ENCODE measurements around the gene MYRF. TPM values are rescaled to one million over a fixed set of nuclear protein-coding genes. Genes with fewer than 3 reads are reported as not detected.

Gene MYRF
- total RNA-seq, 2 donors from 2014 or later = 1.2 to 5.9 TPM

DNA sequence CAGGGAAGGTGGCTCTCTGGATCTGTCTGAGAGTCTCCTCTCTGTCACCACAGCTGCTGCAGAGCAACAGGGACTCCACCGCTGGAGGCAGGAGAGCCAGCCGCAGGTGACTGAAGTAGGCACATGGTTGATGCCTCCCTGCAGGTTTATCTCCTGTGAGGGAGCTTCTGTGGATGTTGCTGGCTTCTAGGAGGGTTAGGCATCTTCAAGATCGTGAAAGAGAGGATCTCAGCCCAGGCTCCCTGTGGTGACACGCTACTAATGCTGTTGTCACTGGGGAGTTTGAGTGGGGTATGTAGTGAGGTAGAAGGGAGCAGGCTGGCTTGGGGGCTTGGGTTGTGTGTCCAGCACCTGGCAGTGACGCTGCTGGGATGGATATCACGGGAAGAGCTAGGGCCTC lies 38.1 kb upstream of the MYRF start:
- no peaks in the 10 kb centered on the region for H3K4me1 Mint-ChIP-seq
- no peak overlapping the region for H3K27ac Mint-ChIP-seq
- no peaks in the 10 kb centered on the region for H3K36me3 Mint-ChIP-seq (ENCODE audit: low read depth)
- no peak for ATAC-seq (replicated peaks)
- H3K27me3 Mint-ChIP-seq = no peaks in the 10 kb centered on the region
- no peaks in the 10 kb centered on the region for H3K9me3 Mint-ChIP-seq
- no peak overlapping the region for H3K4me3 Mint-ChIP-seq

DNA sequence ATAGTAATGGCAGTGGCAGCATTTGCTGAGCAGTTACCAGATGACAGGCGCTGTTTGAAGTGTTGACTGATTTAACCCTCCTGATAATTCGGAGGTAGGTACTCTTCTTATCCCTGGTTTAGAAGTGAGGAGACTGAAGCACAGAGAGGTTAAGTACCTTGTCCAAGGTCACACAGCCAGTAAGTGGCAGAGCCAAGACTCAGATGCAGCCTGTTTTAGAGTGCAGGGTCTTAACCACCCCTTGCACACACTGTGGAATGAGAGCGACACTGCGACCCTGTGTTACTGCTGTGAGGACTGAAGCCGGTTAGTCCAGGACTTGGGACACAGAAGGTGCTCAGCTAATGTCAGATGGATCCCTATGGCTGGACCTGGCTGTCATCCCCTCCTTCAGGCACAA lies 37.5 kb upstream of the MYRF start:
- Mint-ChIP-seq H3K27me3 (no peaks in the 10 kb centered on the region), H3K36me3 (ENCODE audit: low read depth) (no peaks in the 10 kb centered on the region), H3K27ac (no peak overlapping the region), H3K4me3 (no peak overlapping the region), H3K9me3 (no peaks in the 10 kb centered on the region), H3K4me1 (no peaks in the 10 kb centered on the region)
- no peak for ATAC-seq (replicated peaks)

DNA sequence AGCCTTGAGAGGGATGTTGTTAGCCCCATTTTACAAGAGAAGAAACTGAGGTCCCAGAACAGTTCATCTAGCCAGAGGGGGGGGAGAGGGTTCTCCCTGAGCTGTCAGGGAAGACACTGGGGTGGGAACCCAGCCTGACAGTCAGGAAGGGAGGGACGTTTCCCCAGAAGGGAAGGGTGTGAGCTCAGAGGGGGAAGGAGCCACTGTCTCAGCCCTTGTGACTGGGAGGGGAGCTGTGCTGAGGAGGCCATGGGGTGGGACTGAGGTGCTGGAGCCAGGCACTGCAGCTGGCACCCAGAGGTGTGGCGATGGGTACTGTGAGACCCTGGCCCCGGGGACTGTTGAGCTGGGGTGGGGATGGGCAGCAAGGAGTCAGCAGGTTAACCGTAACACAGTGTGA lies 36.6 kb upstream of the MYRF start:
- Mint-ChIP-seq H3K27ac (no peak overlapping the region), H3K27me3 (no peaks in the 10 kb centered on the region), H3K4me3 (no peak overlapping the region), H3K36me3 (ENCODE audit: low read depth) (no peaks in the 10 kb centered on the region), H3K4me1 (no peaks in the 10 kb centered on the region), H3K9me3 (no peaks in the 10 kb centered on the region)
- no peak for ATAC-seq (replicated peaks)

DNA sequence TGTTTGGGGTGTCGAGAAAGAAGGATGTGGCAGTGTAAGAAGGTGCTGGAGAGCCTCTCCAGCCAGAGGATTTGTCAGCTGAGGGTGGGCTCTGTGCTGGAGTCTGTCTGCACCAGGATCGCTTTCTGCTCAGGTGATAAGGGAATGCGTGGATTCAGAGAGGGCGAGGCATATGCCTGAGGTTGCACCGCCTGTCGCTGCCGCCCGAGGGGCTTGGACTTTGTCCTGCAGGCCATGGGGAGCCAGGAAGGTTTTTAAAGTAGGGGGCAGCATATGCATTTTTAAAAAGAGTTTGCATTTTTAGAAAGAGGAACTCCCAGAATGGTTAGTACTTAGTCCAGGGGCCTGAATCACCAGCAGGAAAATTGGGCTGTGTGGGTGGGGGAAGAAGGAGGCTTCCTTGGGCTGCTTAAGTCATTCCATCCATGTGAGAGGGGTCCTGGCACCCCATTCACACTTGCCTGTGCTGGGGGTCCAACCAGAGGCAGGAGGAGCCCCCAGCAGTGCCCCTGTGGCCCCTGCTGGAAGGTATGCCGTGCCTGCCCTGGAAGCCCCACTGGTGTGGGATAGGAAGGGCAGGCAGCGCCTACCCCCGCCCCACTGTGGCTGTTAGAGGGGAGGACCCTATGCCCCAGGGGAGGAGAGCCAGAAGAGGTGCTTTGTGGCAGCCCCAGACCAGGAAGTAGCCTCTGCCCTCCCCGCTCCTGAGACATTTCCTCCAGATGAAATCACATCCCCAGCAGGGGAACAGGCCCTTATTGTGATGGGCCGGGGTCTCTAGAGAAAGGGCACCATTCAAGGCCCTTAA lies 35.8 kb upstream of the MYRF start:
- Mint-ChIP-seq H3K4me3 (no peak overlapping the region), H3K27ac (no peak overlapping the region)

DNA sequence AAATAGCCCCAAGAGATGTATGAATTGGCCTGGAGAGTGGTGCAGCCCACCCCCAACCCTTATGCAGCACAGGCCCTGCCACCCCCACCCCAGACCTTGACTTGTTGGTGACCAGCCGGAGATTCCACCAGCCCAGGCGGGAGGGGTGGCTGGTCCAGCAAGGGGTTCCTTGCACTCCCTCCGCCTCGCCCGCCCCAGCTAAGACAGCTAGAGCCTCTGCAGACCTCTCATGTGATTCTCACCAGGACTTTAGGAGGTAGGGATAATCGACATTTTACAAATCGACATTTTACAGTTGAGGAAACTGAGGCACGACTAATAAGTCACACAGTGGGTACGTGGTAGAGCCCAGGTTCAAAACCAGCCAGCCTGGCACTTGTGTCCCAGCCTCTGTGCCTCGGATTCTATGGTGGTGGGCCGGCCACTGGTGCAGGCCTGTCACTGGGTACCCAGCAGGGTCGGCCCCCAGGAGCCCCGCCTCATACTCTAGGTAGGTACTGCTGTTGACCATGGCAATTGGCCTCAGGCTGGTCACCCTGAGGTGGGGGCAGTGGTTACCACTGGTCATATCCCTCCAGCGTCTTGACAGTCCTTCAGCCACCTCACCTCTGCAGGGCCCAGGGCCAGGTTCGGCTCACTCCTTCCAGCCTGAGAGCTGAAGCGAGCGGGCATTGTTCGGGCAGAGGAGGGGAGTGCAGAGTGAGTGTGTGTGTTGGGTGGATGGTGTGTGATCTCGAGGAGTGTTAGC lies 35.0 kb upstream of the MYRF start:
- ATAC-seq (replicated peaks) = no peak
- Mint-ChIP-seq H3K36me3 (ENCODE audit: low read depth) (no peaks in the 10 kb centered on the region), H3K4me1 (no peaks in the 10 kb centered on the region), H3K9me3 (no peaks in the 10 kb centered on the region), H3K4me3 (no peak overlapping the region), H3K27ac (no peak overlapping the region), H3K27me3 (no peaks in the 10 kb centered on the region)

More for the DNA sequence above, 35.8 kb upstream of the MYRF start:
- ATAC-seq (replicated peaks) = no peak
- Mint-ChIP-seq H3K36me3 (ENCODE audit: low read depth) (no peaks in the 10 kb centered on the region), H3K27me3 (no peaks in the 10 kb centered on the region), H3K9me3 (no peaks in the 10 kb centered on the region), H3K4me1 (no peaks in the 10 kb centered on the region)

DNA sequence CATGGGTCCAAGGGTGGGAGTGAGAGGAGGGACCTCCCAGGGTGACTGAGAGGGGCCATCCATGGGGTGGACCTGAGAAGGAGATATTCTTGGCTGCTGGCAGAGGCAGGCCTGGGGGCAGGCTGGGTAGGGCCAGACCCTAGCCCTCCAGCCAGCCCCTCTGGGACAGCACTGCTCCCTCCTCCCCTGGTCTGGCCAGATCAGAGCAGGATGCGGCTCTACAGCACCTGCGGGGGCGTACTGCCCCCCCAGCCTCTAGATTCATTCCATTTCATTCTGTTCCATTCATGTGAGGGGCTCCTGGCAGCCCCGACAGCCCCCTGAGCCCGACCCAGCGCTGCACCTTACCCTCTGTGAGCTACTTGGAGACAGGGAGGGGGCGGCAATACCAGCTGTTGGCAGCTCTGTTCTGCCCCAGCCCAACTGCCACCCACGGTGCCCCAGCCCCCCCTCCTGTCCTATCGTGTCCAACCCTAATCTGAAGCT lies 34.3 kb upstream of the MYRF start:
- H3K4me3 Mint-ChIP-seq = no peak overlapping the region
- H3K36me3 Mint-ChIP-seq (ENCODE audit: low read depth) = no peaks in the 10 kb centered on the region
- no peaks in the 10 kb centered on the region for H3K27me3 Mint-ChIP-seq
- no peaks in the 10 kb centered on the region for H3K4me1 Mint-ChIP-seq
- H3K27ac Mint-ChIP-seq = no peak overlapping the region
- ATAC-seq (replicated peaks) = no peak
- no peaks in the 10 kb centered on the region for H3K9me3 Mint-ChIP-seq

DNA sequence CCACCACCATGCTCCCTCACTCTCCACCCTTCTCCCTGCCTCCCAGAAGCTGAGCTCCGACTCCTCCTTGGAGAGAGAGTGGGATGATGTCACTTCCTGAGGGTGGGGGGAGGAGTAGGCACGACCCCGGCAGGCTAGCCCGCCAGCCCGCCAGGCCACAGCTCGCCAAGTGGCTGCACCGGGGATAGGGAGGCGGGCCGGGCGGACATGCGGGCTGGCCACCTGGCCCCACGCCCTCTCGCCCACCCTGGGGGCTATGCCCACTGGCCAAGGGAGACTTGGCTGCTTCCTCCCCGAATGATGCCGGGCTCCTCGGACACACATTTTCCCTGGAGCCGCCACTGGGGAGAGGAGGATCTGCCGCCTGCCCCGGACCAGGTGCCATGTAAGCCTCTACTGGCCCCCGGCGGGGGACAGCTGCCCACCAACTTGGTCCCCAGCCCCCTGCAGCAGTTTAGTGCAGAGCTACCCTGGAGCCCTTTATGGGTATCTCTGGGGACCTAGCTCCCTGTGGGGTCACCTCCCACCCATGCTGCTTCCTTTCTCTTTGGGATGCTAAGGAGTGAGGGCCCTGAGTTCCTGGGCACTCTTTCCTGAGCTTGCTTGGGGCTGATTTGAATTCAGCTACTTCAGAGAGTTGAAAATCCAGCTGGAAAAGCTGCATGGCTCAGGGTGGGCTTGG lies 33.7 kb upstream of the MYRF start:
- no peaks in the 10 kb centered on the region for H3K4me1 Mint-ChIP-seq
- no peaks in the 10 kb centered on the region for H3K27me3 Mint-ChIP-seq
- no peaks in the 10 kb centered on the region for H3K36me3 Mint-ChIP-seq (ENCODE audit: low read depth)
- no peaks in the 10 kb centered on the region for H3K9me3 Mint-ChIP-seq
- no peak overlapping the region for H3K4me3 Mint-ChIP-seq
- H3K27ac Mint-ChIP-seq = no peak overlapping the region
- ATAC-seq (replicated peaks) = no peak

DNA sequence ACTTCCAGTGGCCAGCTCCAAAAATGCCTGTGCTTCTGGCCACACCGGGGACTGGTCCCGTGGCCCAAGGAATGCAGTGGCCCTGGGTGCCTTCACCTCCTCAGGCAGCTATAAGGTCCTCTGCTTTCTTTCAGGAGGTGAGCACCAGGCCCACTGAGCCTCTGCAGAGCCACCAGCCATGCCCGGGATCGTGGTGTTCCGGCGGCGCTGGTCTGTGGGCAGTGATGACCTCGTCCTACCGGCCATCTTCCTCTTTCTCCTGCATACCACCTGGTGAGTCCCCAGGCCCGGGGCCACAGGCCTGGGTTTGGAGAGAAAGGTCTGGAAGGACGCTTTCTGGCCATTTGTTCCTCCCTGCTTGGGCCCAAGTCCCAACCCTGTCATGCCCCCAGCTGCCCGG lies 32.5 kb upstream of the MYRF start:
- Mint-ChIP-seq H3K4me1 (no peaks in the 10 kb centered on the region), H3K27me3 (no peaks in the 10 kb centered on the region), H3K4me3 (no peak overlapping the region), H3K36me3 (ENCODE audit: low read depth) (no peaks in the 10 kb centered on the region), H3K9me3 (no peaks in the 10 kb centered on the region), H3K27ac (no peak overlapping the region)
- ATAC-seq (replicated peaks) = no peak

DNA sequence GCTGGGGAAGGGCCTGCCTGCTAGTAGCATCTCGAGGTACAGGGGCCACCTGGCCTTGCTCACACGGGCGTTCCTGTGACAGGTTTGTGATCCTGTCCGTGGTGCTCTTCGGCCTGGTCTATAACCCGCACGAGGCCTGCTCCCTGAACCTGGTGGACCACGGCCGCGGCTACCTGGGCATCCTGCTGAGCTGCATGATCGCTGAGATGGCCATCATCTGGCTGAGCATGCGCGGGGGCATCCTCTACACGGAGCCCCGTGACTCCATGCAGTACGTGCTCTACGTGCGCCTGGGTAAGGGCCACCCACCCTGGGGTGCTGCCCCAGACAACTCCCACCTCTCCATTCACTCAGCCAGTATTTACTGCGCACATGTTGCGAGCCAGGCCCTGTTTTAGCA lies 31.8 kb upstream of the MYRF start:
- H3K27me3 Mint-ChIP-seq = no peaks in the 10 kb centered on the region
- H3K4me1 Mint-ChIP-seq = no peaks in the 10 kb centered on the region
- no peak for ATAC-seq (replicated peaks)
- no peaks in the 10 kb centered on the region for H3K36me3 Mint-ChIP-seq (ENCODE audit: low read depth)
- H3K9me3 Mint-ChIP-seq = no peaks in the 10 kb centered on the region
- H3K27ac Mint-ChIP-seq = no peak overlapping the region
- no peak overlapping the region for H3K4me3 Mint-ChIP-seq

DNA sequence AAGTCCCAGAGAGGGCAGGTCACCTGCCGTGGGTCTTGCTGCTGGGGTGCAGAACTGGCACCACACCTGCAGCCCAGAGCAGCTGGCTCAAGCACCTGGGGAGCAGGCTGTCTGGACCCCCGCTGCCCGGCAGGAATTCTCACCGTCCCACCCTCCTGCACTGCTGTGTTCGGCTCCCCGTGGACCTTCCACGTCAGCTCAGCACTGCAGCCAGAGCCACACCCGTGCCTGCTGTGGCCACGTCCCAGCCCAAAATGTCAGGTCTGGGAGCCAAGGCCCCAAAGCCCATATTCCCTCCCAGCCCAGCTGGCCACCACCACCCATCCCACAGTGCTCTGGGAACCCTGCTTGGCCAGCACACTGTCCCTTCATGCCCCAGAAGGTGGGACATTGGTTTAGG lies 28.0 kb upstream of the MYRF start:
- no peaks in the 10 kb centered on the region for H3K27me3 Mint-ChIP-seq
- no peaks in the 10 kb centered on the region for H3K4me1 Mint-ChIP-seq
- ATAC-seq (replicated peaks) = no peak
- no peak overlapping the region for H3K4me3 Mint-ChIP-seq
- no peaks in the 10 kb centered on the region for H3K36me3 Mint-ChIP-seq (ENCODE audit: low read depth)
- no peak overlapping the region for H3K27ac Mint-ChIP-seq
- no peaks in the 10 kb centered on the region for H3K9me3 Mint-ChIP-seq

DNA sequence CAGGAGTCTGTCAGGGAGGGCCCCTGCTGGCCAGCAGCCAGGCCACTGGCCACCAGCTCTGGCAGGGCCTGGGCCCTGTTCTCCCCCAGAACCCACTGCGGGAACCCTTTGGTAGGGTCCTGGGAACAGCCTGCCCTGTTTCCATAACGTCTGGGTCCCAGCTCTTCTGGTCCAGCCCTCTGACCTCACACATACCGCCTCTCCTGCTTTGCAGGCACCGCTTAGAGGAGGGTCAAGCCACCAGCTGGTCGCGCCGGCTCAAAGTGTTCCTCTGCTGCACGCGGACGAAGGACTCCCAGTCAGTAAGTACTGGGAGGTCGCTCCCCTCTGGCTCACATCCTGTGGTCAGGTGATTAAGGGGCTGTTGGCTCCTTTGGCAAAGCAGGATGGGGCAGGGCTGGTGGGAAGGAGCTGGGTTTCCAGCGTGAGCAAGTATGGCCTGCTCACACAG lies 26.6 kb upstream of the MYRF start:
- H3K27me3 Mint-ChIP-seq = no peaks in the 10 kb centered on the region
- no peak overlapping the region for H3K27ac Mint-ChIP-seq
- H3K36me3 Mint-ChIP-seq (ENCODE audit: low read depth) = no peaks in the 10 kb centered on the region
- no peaks in the 10 kb centered on the region for H3K4me1 Mint-ChIP-seq
- no peak for ATAC-seq (replicated peaks)
- H3K9me3 Mint-ChIP-seq = no peaks in the 10 kb centered on the region
- no peak overlapping the region for H3K4me3 Mint-ChIP-seq

DNA sequence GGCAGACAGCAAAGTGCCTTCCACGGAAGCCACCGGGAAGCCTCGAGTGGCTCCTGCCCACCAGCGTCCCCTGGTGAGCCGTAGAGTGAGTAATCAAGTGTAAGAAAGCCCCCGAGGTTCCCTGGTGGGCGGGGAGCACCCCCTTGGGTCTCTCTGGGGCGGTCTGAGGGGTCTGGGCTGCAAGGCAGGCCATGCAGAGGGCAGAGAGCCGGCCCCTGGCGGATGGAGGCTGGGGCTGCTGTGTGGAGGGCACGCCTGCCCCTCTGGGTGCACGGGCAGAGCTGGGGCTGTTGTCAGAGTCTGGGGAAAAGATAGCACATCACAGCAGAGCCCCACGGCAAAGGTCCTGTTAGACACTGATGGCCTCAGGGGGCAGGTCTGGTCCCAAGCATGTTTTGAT lies 25.7 kb upstream of the MYRF start:
- no peak overlapping the region for H3K27ac Mint-ChIP-seq
- H3K4me1 Mint-ChIP-seq = no peaks in the 10 kb centered on the region
- ATAC-seq (replicated peaks) = no peak
- no peaks in the 10 kb centered on the region for H3K36me3 Mint-ChIP-seq (ENCODE audit: low read depth)
- no peaks in the 10 kb centered on the region for H3K27me3 Mint-ChIP-seq
- no peak overlapping the region for H3K4me3 Mint-ChIP-seq
- no peaks in the 10 kb centered on the region for H3K9me3 Mint-ChIP-seq

DNA sequence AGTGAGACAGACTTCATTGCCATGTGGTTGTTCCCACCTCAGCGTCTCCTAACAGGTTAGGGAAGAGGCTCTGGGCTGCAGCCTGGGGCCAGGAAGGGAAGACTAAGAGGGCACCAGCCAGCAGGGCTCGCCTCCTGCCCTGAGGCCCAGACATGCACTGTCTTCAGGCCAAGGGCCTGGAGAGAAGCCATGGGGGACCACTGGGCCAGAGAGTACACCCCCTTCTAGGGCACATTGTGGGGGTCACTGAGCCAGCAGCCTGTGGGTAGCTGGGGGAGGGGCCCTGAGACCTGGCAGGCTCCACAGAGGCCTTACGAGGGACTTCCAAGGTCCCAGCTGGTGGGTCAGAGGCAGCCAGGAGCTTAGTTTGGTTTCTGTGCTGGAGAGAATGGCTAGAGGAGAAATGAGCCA lies 25.0 kb upstream of the MYRF start:
- H3K9me3 Mint-ChIP-seq = no peaks in the 10 kb centered on the region
- no peaks in the 10 kb centered on the region for H3K36me3 Mint-ChIP-seq (ENCODE audit: low read depth)
- ATAC-seq (replicated peaks) = no peak
- H3K27me3 Mint-ChIP-seq = no peaks in the 10 kb centered on the region
- H3K4me3 Mint-ChIP-seq = no peak overlapping the region
- H3K27ac Mint-ChIP-seq = no peak overlapping the region
- H3K4me1 Mint-ChIP-seq = no peaks in the 10 kb centered on the region

DNA sequence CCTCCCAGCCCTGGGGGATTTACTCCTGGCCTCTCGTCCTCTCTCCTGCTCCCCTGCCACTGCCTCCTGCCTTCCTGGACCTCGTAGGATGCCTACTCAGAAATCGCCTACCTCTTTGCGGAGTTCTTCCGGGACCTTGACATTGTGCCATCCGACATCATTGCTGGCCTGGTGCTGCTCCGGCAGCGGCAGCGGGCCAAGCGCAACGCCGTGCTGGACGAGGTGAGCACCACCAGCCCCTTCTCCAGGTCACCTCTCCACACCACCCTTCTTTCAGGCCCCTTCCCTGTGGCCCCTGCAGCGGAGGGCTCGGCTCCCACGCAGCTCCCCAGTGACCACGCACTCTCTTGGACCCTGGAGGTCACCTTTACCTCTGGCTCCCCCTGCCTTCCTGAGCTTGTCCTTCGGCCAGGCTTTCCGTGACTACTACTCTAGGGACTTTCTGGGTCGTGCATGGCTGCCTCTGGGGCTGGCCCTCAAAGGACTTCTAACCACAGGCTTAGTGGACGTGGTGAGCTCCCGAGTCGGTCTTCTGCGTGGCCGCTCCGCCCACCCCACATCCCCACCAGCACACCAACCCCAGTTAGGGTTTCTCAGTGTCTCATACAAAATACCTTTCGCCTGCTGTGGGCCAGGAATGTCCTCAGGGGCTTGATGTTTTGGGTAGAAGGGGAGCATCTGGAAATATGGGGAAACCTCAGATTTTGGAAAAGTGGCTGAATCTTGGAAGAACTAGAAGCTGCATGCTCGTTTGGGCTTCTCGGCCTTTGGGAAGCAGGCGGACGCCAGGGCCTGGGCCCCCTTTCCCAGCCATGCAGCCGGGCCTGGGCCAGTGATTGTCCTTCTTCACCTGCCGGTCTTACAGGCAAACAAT lies 24.1 kb upstream of the MYRF start:
- no peaks in the 10 kb centered on the region for H3K36me3 Mint-ChIP-seq (ENCODE audit: low read depth)
- ATAC-seq (replicated peaks) = no peak
- peaks cover 2% of the 10 kb centered on the region for H3K4me1 Mint-ChIP-seq
- no peaks in the 10 kb centered on the region for H3K27me3 Mint-ChIP-seq
- no peak overlapping the region for H3K27ac Mint-ChIP-seq
- H3K4me3 Mint-ChIP-seq = no peak overlapping the region
- no peaks in the 10 kb centered on the region for H3K9me3 Mint-ChIP-seq

Measured in activated T-helper 17 cell treated with anti-CD3 and anti-CD28 coated beads, Interleukin-2, amount 50 U/mL, for 72 hours (primary cell).